Lower leg skin (tissue), 3 donors: ENCODE measurements around the gene FUT1.

Source experiments
- POLR2A ChIP-seq, 2 donors: fragments of 450-650 bp; IDR thresholded peaks; one replicate each; pipeline ENCODE4 v1.6.1; 2016 to 2017; ENCODE audit warnings: antibody characterized with exemption in 2 of 2, mild to moderate bottlenecking in 1 of 2, moderate library complexity in 1 of 2
- TF ChIP-seq, protein P1 (sequence below), 3 donors: fragments of 450-650 bp; IDR thresholded peaks; one replicate each; pipeline ENCODE4 v1.5.1; 2016; ENCODE audit warnings: antibody characterized with exemption in 3 of 3, mild to moderate bottlenecking in 3 of 3, moderate library complexity in 2 of 3

DNA sequence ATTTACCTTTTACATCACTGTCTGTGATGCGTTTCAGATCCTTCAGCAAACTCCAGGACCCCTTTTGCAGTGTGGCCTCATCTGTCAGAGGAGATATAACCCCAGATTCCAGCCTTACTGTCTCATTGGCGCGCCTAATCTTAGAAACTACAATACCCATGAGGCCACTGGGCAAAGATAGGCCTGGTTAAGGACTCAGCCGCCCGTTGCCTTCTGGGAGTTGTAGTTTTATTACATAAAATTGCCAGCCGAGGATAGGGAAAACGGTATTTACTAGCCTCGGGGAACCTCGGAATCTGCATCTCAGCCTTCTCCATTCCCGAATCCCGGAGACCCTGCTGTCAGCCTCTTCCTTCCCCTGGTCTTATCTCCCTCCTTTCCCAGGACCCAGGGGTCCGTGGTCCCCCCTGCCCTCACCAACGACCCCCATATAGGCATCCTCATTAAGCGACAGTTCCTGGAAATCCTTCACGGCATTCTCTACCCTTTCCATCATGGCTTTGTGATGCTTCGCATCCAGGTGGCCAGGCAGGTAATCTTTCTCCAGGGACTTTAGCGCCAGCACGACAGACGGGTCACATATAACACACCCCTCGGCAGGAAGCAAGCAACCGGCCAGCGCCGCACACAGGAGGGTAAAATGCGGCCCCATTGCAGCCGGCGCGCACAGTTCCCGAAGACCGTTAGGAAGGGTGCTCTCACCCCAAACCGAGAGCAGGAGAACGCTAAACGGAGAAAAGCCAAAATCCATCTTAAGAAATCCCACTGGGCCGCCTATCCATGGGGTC, 7.0 kb downstream of the FUT1 start:
- TF ChIP-seq, protein P1, sequence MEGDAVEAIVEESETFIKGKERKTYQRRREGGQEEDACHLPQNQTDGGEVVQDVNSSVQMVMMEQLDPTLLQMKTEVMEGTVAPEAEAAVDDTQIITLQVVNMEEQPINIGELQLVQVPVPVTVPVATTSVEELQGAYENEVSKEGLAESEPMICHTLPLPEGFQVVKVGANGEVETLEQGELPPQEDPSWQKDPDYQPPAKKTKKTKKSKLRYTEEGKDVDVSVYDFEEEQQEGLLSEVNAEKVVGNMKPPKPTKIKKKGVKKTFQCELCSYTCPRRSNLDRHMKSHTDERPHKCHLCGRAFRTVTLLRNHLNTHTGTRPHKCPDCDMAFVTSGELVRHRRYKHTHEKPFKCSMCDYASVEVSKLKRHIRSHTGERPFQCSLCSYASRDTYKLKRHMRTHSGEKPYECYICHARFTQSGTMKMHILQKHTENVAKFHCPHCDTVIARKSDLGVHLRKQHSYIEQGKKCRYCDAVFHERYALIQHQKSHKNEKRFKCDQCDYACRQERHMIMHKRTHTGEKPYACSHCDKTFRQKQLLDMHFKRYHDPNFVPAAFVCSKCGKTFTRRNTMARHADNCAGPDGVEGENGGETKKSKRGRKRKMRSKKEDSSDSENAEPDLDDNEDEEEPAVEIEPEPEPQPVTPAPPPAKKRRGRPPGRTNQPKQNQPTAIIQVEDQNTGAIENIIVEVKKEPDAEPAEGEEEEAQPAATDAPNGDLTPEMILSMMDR (IDR thresholded peaks at IDR 0.05): no peak
- no peak for TF ChIP-seq POLR2A (IDR thresholded peaks at IDR 0.05)
